ENCODE results near the gene FRMPD4. TPM values are rescaled to one million over a fixed set of nuclear protein-coding genes. Genes with fewer than 3 reads are reported as not detected.

Gene FRMPD4
- total RNA-seq, 2 experiments from 2014 or later, result not detected

- CTCF ChIA-PET, result no interaction called here
- POLR2A ChIA-PET, result no interaction called here
These were observed 445.3 kb downstream of the FRMPD4 start for GRCh38 chrX:12583543-12583942.

- ChIA-PET POLR2A (no interaction called here), CTCF (no interaction called here)
These were observed 457.4 kb downstream of the FRMPD4 start for GRCh38 chrX:12595720-12596119.

GRCh38 chrX:12610079-12610478, 471.8 kb downstream of the FRMPD4 start:
- ChIA-PET CTCF (no interaction called here), POLR2A (no interaction called here)

GRCh38 chrX:12611471-12611870, 473.2 kb downstream of the FRMPD4 start:
- ChIA-PET POLR2A (no interaction called here), CTCF (no interaction called here)

GRCh38 chrX:12614266-12614665, 476.0 kb downstream of the FRMPD4 start:
- POLR2A ChIA-PET, result no interaction called here
- CTCF ChIA-PET, result no interaction called here

GRCh38 chrX:12615061-12615460, 476.8 kb downstream of the FRMPD4 start:
- POLR2A ChIA-PET, result no interaction called here

GRCh38 chrX:12617241-12617640, 479.0 kb downstream of the FRMPD4 start:
- ChIA-PET CTCF (no interaction called here), POLR2A (no interaction called here)

More at GRCh38 chrX:12615061-12615460, 476.8 kb downstream of the FRMPD4 start:
- CTCF ChIA-PET, result no interaction called here

GRCh38 chrX:12647230-12647629, 509.0 kb downstream of the FRMPD4 start:
- CTCF ChIA-PET, result no interaction called here
- POLR2A ChIA-PET, result no interaction called here

- CTCF ChIA-PET, result no interaction called here
These were observed 510.7 kb downstream of the FRMPD4 start for GRCh38 chrX:12648995-12649394.

GRCh38 chrX:12657433-12657832, 519.2 kb downstream of the FRMPD4 start:
- POLR2A ChIA-PET, result no interaction called here
- CTCF ChIA-PET, result no interaction called here

More at GRCh38 chrX:12648995-12649394, 510.7 kb downstream of the FRMPD4 start:
- POLR2A ChIA-PET, result no interaction called here

GRCh38 chrX:12657881-12658280, 519.6 kb downstream of the FRMPD4 start:
- ChIA-PET CTCF (no interaction called here), POLR2A (no interaction called here)

GRCh38 chrX:12661464-12661863, 523.2 kb downstream of the FRMPD4 start:
- ChIA-PET CTCF (no interaction called here), POLR2A (no interaction called here)

- ChIA-PET CTCF (no interaction called here), POLR2A (no interaction called here)
These were observed 534.3 kb downstream of the FRMPD4 start for GRCh38 chrX:12672367-12673106.

- POLR2A ChIA-PET, result no interaction called here
- CTCF ChIA-PET, result no interaction called here
These were observed 535.2 kb downstream of the FRMPD4 start for GRCh38 chrX:12673487-12673886.

- CTCF ChIA-PET, result no interaction called here
- POLR2A ChIA-PET, result no interaction called here
These were observed 541.2 kb downstream of the FRMPD4 start for GRCh38 chrX:12679522-12679921.

- CTCF ChIA-PET, result no interaction called here
- POLR2A ChIA-PET, result no interaction called here
These were observed 542.8 kb downstream of the FRMPD4 start for GRCh38 chrX:12681047-12681446.

GRCh38 chrX:12685541-12685940, 547.3 kb downstream of the FRMPD4 start:
- POLR2A ChIA-PET, result no interaction called here
- CTCF ChIA-PET, result no interaction called here

GRCh38 chrX:12686331-12686730, 548.1 kb downstream of the FRMPD4 start:
- CTCF ChIA-PET, result no interaction called here
- POLR2A ChIA-PET, result no interaction called here

- CTCF ChIA-PET, result no interaction called here
- POLR2A ChIA-PET, result no interaction called here
These were observed 552.4 kb downstream of the FRMPD4 start for GRCh38 chrX:12690646-12691045.

GRCh38 chrX:12693754-12694153, 555.5 kb downstream of the FRMPD4 start:
- CTCF ChIA-PET, result no interaction called here
- POLR2A ChIA-PET, result no interaction called here

- ChIA-PET POLR2A (no interaction called here), CTCF (no interaction called here)
These were observed 562.5 kb downstream of the FRMPD4 start for GRCh38 chrX:12700745-12701144.

- POLR2A ChIA-PET, result no interaction called here
- CTCF ChIA-PET, result interaction anchor here (1.2 kb wide), 1 partner anchor 152 kb away, joined by 3 read pairs; no protein-coding TSS in a partner anchor
These were observed 563.4 kb downstream of the FRMPD4 start for GRCh38 chrX:12701628-12702027.

Measured in activated CD8-positive, alpha-beta memory T cell treated with anti-CD3 and anti-CD28 coated beads for 36 hours (primary cell).